Activated CD4-positive, alpha-beta T cell treated with anti-CD3 and anti-CD28 coated beads, Interleukin-10, Interleukin-2, amounts not matched to agents 100 ng/mL and 50 ng/mL, durations not matched to agents 16 hours and 8 hours (primary cell): ENCODE results near the gene SOCS7.

ENCODE experiments used
- DNase-seq: peaks from one replicate; pipeline ENCODE4 v3.0.0-alpha.2; 2020

The SOCS7 gene

GRCh38 chr17:38369124-38369886 lies 17.7 kb downstream of the SOCS7 start:
- DNase-seq: no peak

- DNase-seq: no peak
Observed at GRCh38 chr17:38379448-38379847, 27.8 kb downstream of the SOCS7 start.

GRCh38 chr17:38395090-38395489 lies 43.4 kb downstream of the SOCS7 start:
- no peak for DNase-seq

GRCh38 chr17:38397227-38397626 lies 45.6 kb downstream of the SOCS7 start:
- DNase-seq: no peak

- no peak for DNase-seq
Observed at GRCh38 chr17:38400286-38400685, 48.6 kb downstream of the SOCS7 start.

- DNase-seq: no peak
Observed at GRCh38 chr17:38401459-38401858, 49.8 kb downstream of the SOCS7 start.

GRCh38 chr17:38402897-38403296 lies 51.3 kb downstream of the SOCS7 start:
- DNase-seq: no peak

GRCh38 chr17:38403491-38403890 lies 51.8 kb downstream of the SOCS7 start:
- no peak for DNase-seq

GRCh38 chr17:38404174-38404943 lies 52.7 kb downstream of the SOCS7 start:
- DNase-seq: no peak

GRCh38 chr17:38405654-38406053 lies 54.0 kb downstream of the SOCS7 start:
- DNase-seq: no peak

GRCh38 chr17:38410201-38410600 lies 58.6 kb downstream of the SOCS7 start:
- DNase-seq: no peak

GRCh38 chr17:38415250-38416194 lies 63.9 kb downstream of the SOCS7 start:
- peak; percentile 42 for DNase-seq

GRCh38 chr17:38416840-38417209 lies 65.2 kb downstream of the SOCS7 start:
- DNase-seq: no peak

GRCh38 chr17:38417210-38417951 lies 65.7 kb downstream of the SOCS7 start:
- DNase-seq: no peak

- no peak for DNase-seq
Observed at GRCh38 chr17:38418062-38418692, 66.5 kb downstream of the SOCS7 start.

GRCh38 chr17:38418693-38419507 lies 67.3 kb downstream of the SOCS7 start:
- DNase-seq: no peak

GRCh38 chr17:38419508-38419981 lies 67.9 kb downstream of the SOCS7 start:
- no peak for DNase-seq

- no peak for DNase-seq
Observed at GRCh38 chr17:38420518-38420917, 68.9 kb downstream of the SOCS7 start.

GRCh38 chr17:38421171-38421841 lies 69.7 kb downstream of the SOCS7 start:
- no peak for DNase-seq
